Measurements from ENCODE around the gene SPPL2A.
"Not testable (repeated sequence)": the region's sequence is repeated elsewhere in the genome, so short reads cannot be mapped to it uniquely, and the experiment has no call there.

SPPL2A gene

GRCh38 chr15:50736823-50737222 is 28.7 kb downstream of the SPPL2A start:
- ATAC-seq (no peak), DNase-seq (ENCODE audit: low spot score in 2 of 2) (no peak)
- no peak overlapping the region for H3K27ac Mint-ChIP-seq
- H3K4me1 Mint-ChIP-seq, result no peaks in the 10 kb centered on the region
- peaks cover 100% of the 10 kb centered on the region for H3K36me3 Mint-ChIP-seq
- H3K9me3 Mint-ChIP-seq, result no peaks in the 10 kb centered on the region
- no peak overlapping the region for H3K4me3 Mint-ChIP-seq

- no peak overlapping the region for H3K4me3 Mint-ChIP-seq
- ATAC-seq (no peak), DNase-seq (ENCODE audit: low spot score in 2 of 2) (no peak)
- H3K36me3 Mint-ChIP-seq, result peaks cover 100% of the 10 kb centered on the region
- no peaks in the 10 kb centered on the region for H3K9me3 Mint-ChIP-seq
- no peak overlapping the region for H3K27ac Mint-ChIP-seq
- H3K4me1 Mint-ChIP-seq, result no peaks in the 10 kb centered on the region
Measured at GRCh38 chr15:50735156-50735555, 30.4 kb downstream of the SPPL2A start.

DNA sequence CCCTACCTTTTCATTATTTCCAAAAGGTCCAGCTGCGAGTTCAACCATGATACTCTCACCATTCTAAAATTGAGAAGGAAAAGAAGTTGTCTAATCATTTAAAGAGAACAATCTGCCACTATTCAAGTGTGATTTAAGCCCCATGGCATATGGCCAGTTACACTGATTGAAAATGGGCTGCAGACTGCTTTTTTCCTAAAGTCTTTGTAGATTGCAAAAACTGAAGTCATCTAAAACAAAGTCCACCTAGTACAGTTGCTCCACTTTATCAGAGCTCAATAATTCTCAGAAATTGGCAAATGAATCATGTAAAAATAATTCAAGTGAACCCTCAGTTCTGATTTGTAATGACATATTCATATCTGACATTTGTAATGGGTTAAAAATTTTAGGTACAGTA is 39.2 kb downstream of the SPPL2A start:
- peaks cover 100% of the 10 kb centered on the region for H3K36me3 Mint-ChIP-seq
- H3K4me3 Mint-ChIP-seq, result no peak overlapping the region
- ATAC-seq (no peak), DNase-seq (ENCODE audit: low spot score in 2 of 2) (no peak)
- H3K27ac Mint-ChIP-seq, result peak overlapping the region; percentile 73
- H3K9me3 Mint-ChIP-seq, result no peaks in the 10 kb centered on the region
- H3K4me1 Mint-ChIP-seq, result peaks cover 11% of the 10 kb centered on the region

GRCh38 chr15:50718700-50719125 is 46.8 kb downstream of the SPPL2A start:
- Mint-ChIP-seq H3K36me3 (peaks cover 97% of the 10 kb centered on the region), H3K4me1 (no peaks in the 10 kb centered on the region), H3K4me3 (no peak overlapping the region), H3K9me3 (no peaks in the 10 kb centered on the region), H3K27ac (peak overlapping the region; percentile 40)
- ATAC-seq (no peak), DNase-seq (ENCODE audit: low spot score in 2 of 2) (no peak)

- no peak for DNase-seq (ENCODE audit: low spot score in 2 of 2)
- H3K9me3 Mint-ChIP-seq, result no peaks in the 10 kb centered on the region
- no peak overlapping the region for H3K4me3 Mint-ChIP-seq
- no peaks in the 10 kb centered on the region for H3K4me1 Mint-ChIP-seq
- H3K36me3 Mint-ChIP-seq, result peaks cover 91% of the 10 kb centered on the region
- peak overlapping the region; percentile 68 for H3K27ac Mint-ChIP-seq
- ATAC-seq, result no peak
Measured at GRCh38 chr15:50712018-50712417, 53.5 kb downstream of the SPPL2A start.

GRCh38 chr15:50710585-50710984 is 54.9 kb downstream of the SPPL2A start:
- no peaks in the 10 kb centered on the region for H3K4me1 Mint-ChIP-seq
- DNase-seq (ENCODE audit: low spot score in 2 of 2) (no peak), ATAC-seq (no peak)
- H3K4me3 Mint-ChIP-seq, result no peak overlapping the region
- peaks cover 94% of the 10 kb centered on the region for H3K36me3 Mint-ChIP-seq
- no peak overlapping the region for H3K27ac Mint-ChIP-seq
- no peaks in the 10 kb centered on the region for H3K9me3 Mint-ChIP-seq

DNA sequence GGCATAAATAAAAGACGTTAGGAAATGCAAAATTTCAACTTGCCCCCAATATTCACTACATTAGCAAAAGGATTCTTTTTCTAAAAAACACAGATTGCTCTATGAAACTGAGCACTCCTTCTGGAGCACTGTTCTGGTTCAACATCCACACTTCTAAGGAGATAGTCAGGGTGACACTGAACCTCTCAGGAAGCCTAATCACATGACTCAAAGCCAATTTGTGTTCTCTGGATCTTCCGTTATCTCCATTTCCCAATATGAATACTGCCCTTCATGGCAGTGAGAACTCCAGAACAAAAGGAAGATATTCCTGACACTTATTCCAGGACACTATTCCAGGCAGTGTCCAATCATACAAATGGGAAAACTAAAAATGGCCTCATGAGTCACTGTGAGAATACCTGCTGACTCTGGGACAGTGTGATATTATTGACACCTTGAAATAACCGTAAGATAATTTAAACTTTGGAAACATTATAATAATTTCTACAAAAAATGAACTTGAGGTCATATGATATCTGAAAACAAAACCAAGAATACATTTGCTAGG is 57.6 kb downstream of the SPPL2A start:
- DNase-seq (ENCODE audit: low spot score in 2 of 2), result no peak
- no peak overlapping the region for H3K27ac Mint-ChIP-seq
- no peaks in the 10 kb centered on the region for H3K4me1 Mint-ChIP-seq
- H3K4me3 Mint-ChIP-seq, result no peak overlapping the region
- peaks cover 94% of the 10 kb centered on the region for H3K36me3 Mint-ChIP-seq
- ATAC-seq, result no peak
- H3K9me3 Mint-ChIP-seq, result no peaks in the 10 kb centered on the region

GRCh38 chr15:50702762-50703334 is 62.7 kb downstream of the SPPL2A start:
- H3K4me1 Mint-ChIP-seq, result no peaks in the 10 kb centered on the region
- ATAC-seq, result no peak
- no peaks in the 10 kb centered on the region for H3K9me3 Mint-ChIP-seq
- peaks cover 80% of the 10 kb centered on the region for H3K36me3 Mint-ChIP-seq
- no peak overlapping the region for H3K27ac Mint-ChIP-seq
- DNase-seq (ENCODE audit: low spot score in 2 of 2), result no peak
- no peak overlapping the region for H3K4me3 Mint-ChIP-seq

DNA sequence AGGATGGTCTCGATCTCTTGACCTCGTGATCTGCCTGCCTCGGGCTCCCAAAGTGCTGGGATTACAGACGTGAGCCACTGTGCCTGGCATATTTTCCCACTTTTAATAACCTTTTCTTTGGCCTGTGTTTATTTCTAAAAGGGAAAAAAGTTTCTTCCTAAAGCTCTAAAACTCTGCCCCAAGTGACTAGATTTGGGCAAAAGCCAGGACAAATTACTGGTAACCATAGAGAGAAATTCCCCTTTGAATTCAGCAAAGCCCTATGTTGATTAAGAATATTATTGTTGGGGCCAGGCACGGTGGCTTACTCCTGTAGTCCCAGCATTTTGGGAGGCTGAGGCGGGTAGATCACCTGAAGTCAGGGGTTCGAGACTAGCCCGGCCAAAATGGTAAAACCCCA is 67.4 kb downstream of the SPPL2A start:
- Mint-ChIP-seq H3K9me3 (no peaks in the 10 kb centered on the region), H3K27ac (no peak overlapping the region), H3K36me3 (peaks cover 38% of the 10 kb centered on the region), H3K4me3 (no peak overlapping the region), H3K4me1 (no peaks in the 10 kb centered on the region)
- DNase-seq (ENCODE audit: low spot score in 2 of 2), result no peak
- no peak for ATAC-seq

DNA sequence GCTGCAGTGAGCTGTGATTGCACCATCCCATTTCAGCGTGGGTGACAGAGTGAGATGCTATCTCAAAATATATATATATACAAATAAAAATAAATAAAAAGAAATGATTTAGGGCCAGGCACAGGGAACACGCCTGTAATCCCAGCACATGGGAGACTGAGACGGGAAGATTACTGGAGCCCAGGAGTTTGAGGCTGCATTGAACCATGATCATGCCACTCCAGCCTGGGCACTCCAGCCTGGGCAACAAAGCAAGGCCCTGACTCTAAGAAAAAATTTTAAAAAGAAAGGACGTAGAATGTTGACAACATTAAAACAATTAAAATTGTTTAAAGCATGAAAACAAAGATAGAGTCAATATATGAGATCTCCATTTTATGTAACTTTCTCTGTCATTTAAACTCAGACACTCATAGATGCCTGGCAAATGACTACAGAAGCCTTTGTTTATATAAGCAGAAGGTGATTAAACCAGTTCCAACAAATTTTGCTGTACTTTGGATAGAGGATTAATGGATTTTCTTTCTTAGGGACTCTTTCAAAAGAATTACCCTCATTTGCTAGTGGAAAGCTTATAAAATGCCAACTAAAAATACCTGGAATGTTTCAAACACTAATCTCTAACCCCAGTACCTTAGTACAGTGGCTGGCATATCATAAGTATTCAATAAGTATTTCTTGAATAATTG is 68.3 kb downstream of the SPPL2A start:
- Mint-ChIP-seq H3K4me1 (no peaks in the 10 kb centered on the region), H3K4me3 (no peak overlapping the region), H3K27ac (no peak overlapping the region), H3K36me3 (peaks cover 29% of the 10 kb centered on the region), H3K9me3 (no peaks in the 10 kb centered on the region)
- no peak for ATAC-seq
- no peak for DNase-seq (ENCODE audit: low spot score in 2 of 2)

DNA sequence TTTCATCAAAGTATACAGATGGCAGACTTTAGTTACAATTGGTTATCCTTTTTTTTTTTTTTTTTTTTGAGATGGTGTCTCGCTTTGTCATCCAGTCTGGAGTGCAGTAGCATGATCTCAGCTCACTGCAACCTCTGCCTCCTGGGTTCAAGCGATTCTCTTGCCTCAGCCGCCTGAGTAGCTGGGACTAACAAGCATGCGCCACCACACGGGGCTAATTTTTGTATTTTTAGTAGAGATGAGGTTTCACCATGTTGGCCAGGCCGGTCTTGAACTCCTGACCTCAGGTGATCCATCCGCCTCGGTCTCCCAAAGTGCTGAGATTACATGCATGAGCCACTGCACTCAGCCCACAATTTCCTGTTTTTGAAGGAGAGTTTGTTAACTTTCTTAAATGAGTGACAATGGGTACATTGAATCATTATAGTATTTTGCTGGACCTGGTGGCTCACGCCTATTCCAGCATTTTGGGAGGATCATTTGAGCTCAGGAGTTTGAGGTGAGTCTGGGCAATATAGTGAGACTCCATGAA is 70.8 kb downstream of the SPPL2A start:
- DNase-seq (ENCODE audit: low spot score in 2 of 2); H3K4me1 Mint-ChIP-seq; H3K9me3 Mint-ChIP-seq; H3K36me3 Mint-ChIP-seq; H3K4me3 Mint-ChIP-seq: not testable (repeated sequence)
- H3K27ac Mint-ChIP-seq, result peak overlapping the region; percentile 63
- peak; percentile 78 for ATAC-seq

- no peaks in the 10 kb centered on the region for H3K9me3 Mint-ChIP-seq
- peaks cover 45% of the 10 kb centered on the region for H3K36me3 Mint-ChIP-seq
- H3K4me1 Mint-ChIP-seq, result peaks cover 51% of the 10 kb centered on the region
- peak overlapping the region; percentile 98 for H3K4me3 Mint-ChIP-seq
- peak overlapping the region; percentile 88 for H3K27ac Mint-ChIP-seq
- no peak for ATAC-seq
- no peak for DNase-seq (ENCODE audit: low spot score in 2 of 2)
Measured at GRCh38 chr15:50687302-50687902, 78.1 kb downstream of the SPPL2A start.

GRCh38 chr15:50686469-50687301 is 78.8 kb downstream of the SPPL2A start, which contains the start of gene TRPM7:
Gene TRPM7, minus strand, starts transcription at chr15:50686797. Its CDS starts 264 bp downstream, at chr15:50686533.
- H3K9me3 Mint-ChIP-seq, result no peaks in the 10 kb centered on the region
- H3K36me3 Mint-ChIP-seq, result peaks cover 52% of the 10 kb centered on the region
- DNase-seq (ENCODE audit: low spot score in 2 of 2) (peak; percentile 86 to 95), ATAC-seq (peak; percentile 91)
- peak within 1 kb of the TSS; percentile 88 for H3K27ac Mint-ChIP-seq
- peaks cover 55% of the 10 kb centered on the region for H3K4me1 Mint-ChIP-seq
- H3K4me3 Mint-ChIP-seq, result peak within 1 kb of the TSS; percentile 98

GRCh38 chr15:50685976-50686468 is 79.5 kb downstream of the SPPL2A start:
- Mint-ChIP-seq H3K4me3 (peak overlapping the region; percentile 98), H3K27ac (peak overlapping the region; percentile 88), H3K9me3 (no peaks in the 10 kb centered on the region), H3K4me1 (peaks cover 62% of the 10 kb centered on the region), H3K36me3 (peaks cover 58% of the 10 kb centered on the region)
- DNase-seq (ENCODE audit: low spot score in 2 of 2), result peak in 1 of 2 donors; percentile 42
- peak; percentile 78 for ATAC-seq

All from stimulated activated effector memory CD8-positive, alpha-beta T cell treated with anti-CD3 and anti-CD28 coated beads, Interleukin-12 subunit alpha, Interleukin-12 subunit beta, amount 100 ng/mL, for 72 hours (primary cell).